HG03066 (cell line): Measurements from ENCODE around the gene LRIG1.

Source experiments
- ATAC-seq: cut with Tn5 transposase; IDR thresholded peaks from one replicate; pipeline ENCODE4 v1.9.1; 2021; ENCODE audit warnings: low read depth; ENCODE audit not compliant: unreplicated experiment

LRIG1 gene

GRCh38 chr3:66394019-66394752 lies 106.6 kb downstream of the LRIG1 start:
- ATAC-seq, result peak; percentile 84

- ATAC-seq, result peak; percentile 3
Measured at GRCh38 chr3:66393333-66394005, 107.4 kb downstream of the LRIG1 start.

GRCh38 chr3:66392966-66393332 lies 107.9 kb downstream of the LRIG1 start:
- no peak for ATAC-seq

GRCh38 chr3:66392512-66392911 lies 108.3 kb downstream of the LRIG1 start:
- ATAC-seq, result no peak

- ATAC-seq, result no peak
Measured at GRCh38 chr3:66390013-66390412, 110.8 kb downstream of the LRIG1 start.

GRCh38 chr3:66386925-66387650 lies 113.7 kb downstream of the LRIG1 start:
- ATAC-seq, result peak; percentile 23

GRCh38 chr3:66386011-66386924 lies 114.6 kb downstream of the LRIG1 start:
- ATAC-seq, result peak; percentile 85

- no peak for ATAC-seq
Measured at GRCh38 chr3:66385066-66385465, 115.8 kb downstream of the LRIG1 start.

- no peak for ATAC-seq
Measured at GRCh38 chr3:66383998-66384745, 116.7 kb downstream of the LRIG1 start.

GRCh38 chr3:66383023-66383422 lies 117.8 kb downstream of the LRIG1 start:
- ATAC-seq, result no peak

GRCh38 chr3:66382142-66382541 lies 118.7 kb downstream of the LRIG1 start:
- no peak for ATAC-seq

- no peak for ATAC-seq
Measured at GRCh38 chr3:66381626-66382025, 119.2 kb downstream of the LRIG1 start.

GRCh38 chr3:66380200-66380932 lies 120.5 kb downstream of the LRIG1 start:
- no peak for ATAC-seq

GRCh38 chr3:66379565-66379964 lies 121.3 kb downstream of the LRIG1 start:
- ATAC-seq, result no peak

GRCh38 chr3:66378256-66378655 lies 122.6 kb downstream of the LRIG1 start:
- ATAC-seq, result no peak

GRCh38 chr3:66377800-66378199 lies 123.0 kb downstream of the LRIG1 start:
- ATAC-seq, result no peak

GRCh38 chr3:66376568-66376967 lies 124.3 kb downstream of the LRIG1 start:
- ATAC-seq, result no peak

GRCh38 chr3:66372681-66373350 lies 128.0 kb downstream of the LRIG1 start:
- no peak for ATAC-seq

GRCh38 chr3:66371432-66371831 lies 129.4 kb downstream of the LRIG1 start:
- ATAC-seq, result no peak
